COR-L47 (cell line): ENCODE results near the gene NOS1.

Experiments
- DNase-seq: peaks from one replicate; lab custom pipeline; 2025; lab: John Stamatoyannopoulos, UW

NOS1 gene

DNA sequence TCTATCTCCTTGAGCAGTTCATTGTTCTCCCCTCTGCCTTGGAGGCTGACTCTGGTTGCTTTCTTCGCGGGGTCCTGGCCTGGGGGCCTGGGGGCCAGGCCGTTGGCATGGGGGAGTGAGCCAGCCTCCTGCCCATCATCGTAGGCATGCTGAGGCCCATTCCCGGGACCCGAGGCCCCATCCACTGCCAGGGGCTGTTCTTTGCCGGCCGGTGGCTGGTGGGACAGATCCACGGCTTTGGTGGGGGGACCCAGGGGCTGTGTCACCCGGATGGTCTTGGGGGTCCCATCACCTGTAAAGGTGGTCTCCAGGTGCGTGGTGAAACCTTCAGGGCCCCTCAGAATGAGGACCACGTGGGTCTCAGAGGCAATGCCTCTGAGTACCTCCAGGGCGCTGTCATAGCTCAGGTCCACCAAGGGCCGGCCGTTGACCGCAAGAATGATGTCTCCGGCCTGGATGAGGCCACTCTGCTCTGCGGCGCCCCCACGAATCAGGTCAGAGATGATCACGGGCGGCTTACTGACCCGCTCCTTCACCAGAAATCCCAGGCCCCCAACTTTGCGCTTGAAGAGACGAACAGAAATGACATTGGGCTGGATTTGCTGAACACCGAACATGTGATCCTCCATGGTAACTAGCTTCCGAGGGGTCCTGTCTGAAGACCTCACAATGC is 30.8 kb downstream of the NOS1 start:
- no peak for DNase-seq

DNA sequence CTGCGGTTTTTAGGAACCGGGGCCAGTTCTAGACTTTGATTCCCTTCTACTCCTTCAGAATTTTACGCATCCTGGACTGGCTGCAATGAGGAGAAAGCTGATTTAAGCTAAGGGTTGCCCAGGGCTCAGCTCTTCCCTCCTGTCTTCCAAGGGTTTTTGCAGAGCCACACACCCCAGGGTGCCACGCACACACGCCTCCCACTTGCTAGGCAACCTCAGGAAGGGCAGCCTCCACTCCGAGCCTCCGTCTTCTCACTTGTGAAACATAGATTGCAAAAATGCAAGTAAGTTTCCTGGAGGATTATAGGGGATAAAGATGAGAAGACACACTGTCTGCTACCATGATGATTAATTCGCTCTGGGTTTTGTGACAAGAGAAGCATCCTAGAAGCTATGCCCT is 31.7 kb downstream of the NOS1 start:
- no peak for DNase-seq

- no peak for DNase-seq
These were observed 32.8 kb downstream of the NOS1 start for GRCh38 chr12:117328556-117329100.

- DNase-seq: no peak
These were observed 39.0 kb downstream of the NOS1 start for GRCh38 chr12:117322428-117322827.

- no peak for DNase-seq
These were observed 39.9 kb downstream of the NOS1 start for GRCh38 chr12:117321572-117321971.

- no peak for DNase-seq
These were observed 42.8 kb downstream of the NOS1 start for GRCh38 chr12:117318591-117318990.

DNA sequence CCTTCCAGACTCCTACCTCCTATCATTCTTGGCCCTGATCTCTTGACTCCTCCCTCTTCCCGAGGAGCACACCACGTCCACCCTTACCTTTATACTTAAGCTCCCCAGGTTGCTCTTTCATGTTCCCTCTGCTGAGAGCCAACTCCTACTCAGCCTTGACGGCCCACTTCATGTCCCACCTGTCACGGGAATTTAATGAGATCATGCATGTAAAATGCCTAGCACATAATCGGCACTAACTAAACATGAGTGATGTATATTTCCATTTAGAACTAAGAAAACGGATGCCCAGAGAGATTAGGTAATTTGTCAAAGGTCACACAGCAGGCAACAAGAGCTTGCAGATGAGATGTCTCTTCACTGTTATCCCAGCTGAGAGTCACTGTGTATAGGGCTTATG is 45.1 kb downstream of the NOS1 start:
- no peak for DNase-seq

DNA sequence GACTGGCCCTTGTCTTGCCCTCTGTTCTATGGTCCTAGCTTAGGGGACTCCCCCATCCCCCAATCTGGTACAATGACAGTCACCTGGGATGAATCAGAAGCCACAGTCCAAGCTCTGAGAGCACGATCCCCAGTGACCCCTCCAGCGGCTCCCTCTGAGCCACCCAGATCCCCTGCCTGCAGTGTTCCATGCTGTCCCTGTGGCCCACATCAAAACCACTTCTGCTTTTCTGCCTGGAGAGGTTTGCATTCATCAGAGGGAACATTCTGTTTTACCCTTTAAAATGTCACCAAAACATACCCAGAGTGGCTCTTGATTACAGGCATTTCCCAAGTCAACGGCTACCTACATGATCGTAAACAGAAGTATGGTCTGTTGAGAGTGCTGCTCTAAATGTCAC is 47.5 kb downstream of the NOS1 start:
- no peak for DNase-seq

- DNase-seq: no peak
These were observed 48.7 kb downstream of the NOS1 start for GRCh38 chr12:117312770-117313169.

GRCh38 chr12:117309276-117309925 is 52.0 kb downstream of the NOS1 start:
- DNase-seq: no peak

- DNase-seq: no peak
These were observed 61.3 kb downstream of the NOS1 start for GRCh38 chr12:117300174-117300573.

- DNase-seq: no peak
These were observed 62.7 kb downstream of the NOS1 start for GRCh38 chr12:117298648-117299225.

DNA sequence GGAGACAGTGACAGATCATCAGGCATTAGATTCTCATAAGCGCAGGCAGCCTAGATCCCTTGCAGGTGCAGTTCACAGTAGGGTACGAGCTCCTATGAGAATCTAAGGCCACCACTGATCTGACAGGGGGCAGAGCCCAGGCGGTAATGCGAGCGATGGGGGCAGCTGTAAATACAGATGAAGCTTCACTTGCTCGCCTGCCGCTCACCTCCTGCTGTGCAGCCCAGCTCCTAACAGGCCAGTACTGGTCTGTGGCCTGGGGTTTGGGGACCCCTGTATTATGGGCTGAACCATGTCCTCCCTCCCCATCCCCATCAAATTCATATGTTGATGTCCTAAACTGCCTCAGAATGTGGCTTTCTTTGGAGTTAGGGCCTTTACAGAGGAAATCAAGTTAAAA is 63.2 kb downstream of the NOS1 start:
- DNase-seq: no peak

DNA sequence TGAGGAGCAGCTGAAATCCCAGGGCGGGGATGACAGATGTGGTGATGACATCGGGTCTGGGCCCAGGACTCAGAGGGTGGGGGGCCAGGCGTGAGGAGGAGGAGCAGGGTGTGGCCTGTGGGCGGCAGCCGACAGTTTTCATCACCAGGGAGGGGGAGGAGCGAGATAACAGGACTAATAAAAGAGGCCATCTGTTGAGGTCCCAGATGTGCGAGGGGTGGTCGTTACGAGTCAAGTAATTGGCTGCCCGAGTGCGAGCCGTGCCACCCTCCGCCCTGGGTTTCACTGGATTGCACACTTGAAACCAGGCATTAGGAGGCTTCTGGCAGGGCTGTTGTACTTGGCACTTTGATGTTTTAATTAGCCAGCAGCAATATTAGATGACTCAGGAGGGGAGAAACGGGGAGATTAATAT is 67.2 kb downstream of the NOS1 start:
- DNase-seq: no peak

DNA sequence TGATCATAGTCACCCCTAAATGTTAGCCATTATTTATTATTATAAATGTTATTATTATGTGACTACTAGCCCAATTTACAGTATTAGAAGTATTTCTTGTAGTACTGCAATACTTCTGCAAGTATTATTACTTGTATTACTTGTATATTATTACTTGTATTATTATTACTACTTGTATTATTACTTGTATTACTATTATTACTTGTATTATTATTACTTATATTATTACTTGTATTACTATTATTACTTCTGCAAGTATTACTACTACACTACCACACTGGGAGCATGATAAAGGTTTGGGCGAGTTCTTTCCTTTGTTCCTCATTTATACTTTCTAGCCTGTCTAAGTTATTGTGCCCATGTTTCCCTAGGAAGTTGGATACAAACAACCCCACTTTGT is 67.9 kb downstream of the NOS1 start:
- DNase-seq: no peak

- DNase-seq: no peak
These were observed 68.7 kb downstream of the NOS1 start for GRCh38 chr12:117292688-117293087.

DNA sequence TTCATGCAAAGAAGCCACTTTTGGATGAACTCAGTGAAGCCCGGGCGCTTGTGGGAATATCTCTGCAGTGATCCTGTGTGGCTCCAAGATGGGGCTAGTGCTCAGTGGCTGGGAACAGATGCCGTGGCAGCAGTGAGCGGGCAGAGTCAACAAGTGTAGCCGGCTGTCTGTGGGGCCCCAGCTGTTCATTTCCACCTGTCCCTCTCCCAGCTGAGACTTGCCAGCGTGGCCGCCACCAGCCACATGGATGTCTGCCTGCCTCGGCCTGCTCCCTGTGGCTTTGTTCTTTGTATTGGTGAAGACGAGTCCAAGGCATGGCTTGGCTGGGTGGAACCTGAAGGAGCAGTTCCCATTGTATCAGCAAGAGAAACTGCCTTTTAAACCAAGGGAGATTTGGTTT is 77.3 kb downstream of the NOS1 start:
- no peak for DNase-seq

DNA sequence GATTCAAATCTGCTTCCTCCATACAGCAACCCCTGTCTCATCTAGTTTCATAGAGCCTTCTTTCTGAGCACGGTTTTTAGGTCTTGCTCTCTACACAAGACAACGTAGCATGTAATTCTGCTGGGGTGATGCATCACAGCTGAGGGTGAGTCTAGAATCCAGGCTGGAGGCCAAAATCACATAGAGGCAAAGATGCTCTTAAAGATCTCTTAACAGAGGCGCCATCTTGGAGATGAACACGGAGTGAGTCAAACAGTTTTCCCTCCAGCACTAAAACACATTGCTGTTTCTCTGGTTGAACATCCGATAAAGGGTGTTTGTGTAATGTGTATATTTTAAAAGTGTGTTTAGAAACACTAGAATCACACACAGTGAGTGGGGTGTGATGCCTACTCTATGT is 78.9 kb downstream of the NOS1 start:
- no peak for DNase-seq

GRCh38 chr12:117280019-117280680 is 81.3 kb downstream of the NOS1 start:
- no peak for DNase-seq

GRCh38 chr12:117279606-117280005 is 81.8 kb downstream of the NOS1 start:
- no peak for DNase-seq

- DNase-seq: no peak
These were observed 83.6 kb downstream of the NOS1 start for GRCh38 chr12:117277875-117278274.

- no peak for DNase-seq
These were observed 88.3 kb downstream of the NOS1 start for GRCh38 chr12:117273091-117273490.

DNA sequence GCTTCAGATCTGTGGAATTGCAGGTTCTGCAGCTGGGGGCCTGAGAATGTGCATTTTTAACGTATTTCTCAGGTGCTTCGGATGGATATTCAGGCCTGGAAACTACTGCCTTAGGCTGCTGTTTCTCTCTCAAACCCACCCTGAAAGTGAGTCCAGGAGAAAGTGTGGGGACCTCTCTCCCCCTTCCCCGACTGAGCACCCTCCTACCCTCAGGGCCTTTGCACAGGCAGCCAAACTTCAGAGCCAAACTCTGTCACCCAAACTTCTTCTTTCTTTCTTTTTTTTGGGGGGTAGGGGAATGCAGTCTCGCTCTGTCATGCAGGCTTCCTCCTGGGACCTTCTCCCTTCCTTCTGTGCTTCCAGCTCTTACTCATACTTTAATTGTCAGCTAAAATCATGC is 88.7 kb downstream of the NOS1 start:
- DNase-seq: no peak
